ENCODE data around the gene POLR2B.

GRCh38 chr4:56973336-56973735 is 5.4 kb upstream of the POLR2B start:
- TF ChIP-seq CTCF (IDR thresholded peaks at IDR 0.05) (no peak), ZBTB43 (CRISPR knock-in tag; IDR thresholded peaks at IDR 0.05) (no peak), MAX (CRISPR knock-in tag; IDR thresholded peaks at IDR 0.05) (no peak), NFE2L1 (CRISPR knock-in tag; IDR thresholded peaks at IDR 0.05) (no peak), FOXP1 (CRISPR knock-in tag; IDR thresholded peaks at IDR 0.05; ENCODE audit: borderline replicate concordance) (no peak), ZNF121 (CRISPR knock-in tag; IDR thresholded peaks at IDR 0.05) (no peak), AFF4 (CRISPR knock-in tag; IDR thresholded peaks at IDR 0.05; ENCODE audit: borderline replicate concordance) (no peak), ESRRA (CRISPR knock-in tag; IDR thresholded peaks at IDR 0.05; ENCODE audit: borderline replicate concordance) (no peak), SP1 (CRISPR knock-in tag; conservative IDR thresholded peaks at IDR 0.05) (no peak)
- TF ChIP-seq, protein P1, sequence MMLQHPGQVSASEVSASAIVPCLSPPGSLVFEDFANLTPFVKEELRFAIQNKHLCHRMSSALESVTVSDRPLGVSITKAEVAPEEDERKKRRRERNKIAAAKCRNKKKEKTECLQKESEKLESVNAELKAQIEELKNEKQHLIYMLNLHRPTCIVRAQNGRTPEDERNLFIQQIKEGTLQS (CRISPR knock-in tag; conservative IDR thresholded peaks at IDR 0.05), result no peak
